Endothelial cell of umbilical vein (primary cell): ENCODE data around the gene RAB9B.

Experiments used
- CTCF ChIP-seq, 2 donors: IDR thresholded peaks; 1 replicate in 1 of 2; 2 replicates in 1 of 2; pipeline ENCODE4 v1.5.1; 2011; ENCODE audit warnings: low read length in 2 of 2, mild to moderate bottlenecking in 2 of 2, moderate library complexity in 2 of 2, control low read depth in 1 of 2, inconsistent platforms in 1 of 2, low read depth in 1 of 2; ENCODE audit not compliant: insufficient read depth in 1 of 2; ENCODE audit errors: extremely low read depth in 1 of 2
- EZH2 ChIP-seq: IDR thresholded peaks from 2 replicates; pipeline ENCODE4 v1.6.1; 2012; ENCODE audit warnings: borderline replicate concordance, low read depth, mild to moderate bottlenecking, moderate library complexity, low read length, inconsistent platforms; ENCODE audit not compliant: severe bottlenecking
- FOS ChIP-seq: IDR thresholded peaks from 2 replicates; pipeline ENCODE4 v1.6.1; 2011; ENCODE audit warnings: mild to moderate bottlenecking, low read length, moderate library complexity, borderline replicate concordance; ENCODE audit not compliant: insufficient read depth
- GATA2 ChIP-seq: IDR thresholded peaks from 2 replicates; pipeline ENCODE4 v1.7.0; 2011; ENCODE audit warnings: low read depth, mild to moderate bottlenecking, moderate library complexity, mixed read lengths, low read length; ENCODE audit not compliant: insufficient read length, insufficient read depth
- JUN ChIP-seq: IDR thresholded peaks from 2 replicates; pipeline ENCODE4 v1.6.1; 2011; ENCODE audit warnings: borderline replicate concordance, low read depth; ENCODE audit not compliant: insufficient read length, insufficient read depth
- MYC ChIP-seq: IDR thresholded peaks from one replicate; pipeline ENCODE4 v1.6.1; 2011; ENCODE audit warnings: mild to moderate bottlenecking, low read depth, low read length
- POLR2A ChIP-seq: IDR thresholded peaks from 2 replicates; pipeline ENCODE4 v1.6.1; 2012; ENCODE audit warnings: low read depth, mild to moderate bottlenecking, control low read depth, low read length
- POLR2AphosphoS5 ChIP-seq: IDR thresholded peaks from 2 replicates; pipeline ENCODE4 v1.6.1; 2012; ENCODE audit warnings: low read depth, mild to moderate bottlenecking, control low read depth, low read length, moderate library complexity; ENCODE audit not compliant: insufficient read depth
- TF ChIP-seq, protein P1 (sequence below): IDR thresholded peaks from 2 replicates; pipeline ENCODE4 v1.6.1; 2011; ENCODE audit not compliant: insufficient read depth, insufficient read length

DNA sequence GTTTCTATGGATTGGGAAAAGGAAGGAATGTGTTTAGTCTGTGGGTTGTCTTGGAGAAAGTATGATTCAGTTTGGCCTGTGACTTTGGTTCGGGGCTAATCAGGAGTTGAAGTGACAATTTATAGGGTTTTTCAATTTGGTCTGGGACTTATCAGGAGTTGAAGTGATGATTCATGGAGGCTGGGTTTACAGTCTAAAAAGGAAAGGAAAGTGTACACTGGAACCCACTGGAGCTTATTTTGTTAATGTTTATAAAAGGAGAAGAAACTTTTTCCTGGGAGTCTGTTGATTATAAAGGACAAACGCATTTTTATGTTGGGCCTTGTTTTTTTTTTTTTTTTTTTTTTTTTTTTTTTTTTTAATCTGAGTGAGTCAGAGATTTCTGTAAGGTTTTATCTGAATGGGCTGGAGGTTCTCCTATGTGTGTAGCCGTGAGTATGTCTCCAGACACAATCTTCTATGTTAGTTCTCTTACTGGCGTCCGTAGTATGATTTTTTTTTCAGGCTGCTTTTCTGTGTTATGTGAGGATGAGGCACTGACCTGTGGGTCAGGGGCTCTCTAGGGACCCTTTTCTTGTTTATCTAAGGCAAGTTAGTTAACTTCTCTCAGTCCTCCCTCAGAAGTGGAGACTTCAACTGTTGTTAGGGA, 33.0 kb upstream of the RAB9B start:
- TF ChIP-seq EZH2 (no peak), POLR2AphosphoS5 (no peak), CTCF (IDR thresholded peaks at IDR 0.05; ENCODE audit: extremely low read depth in 1 of 2, insufficient read depth in 1 of 2, low read depth in 1 of 2, low read length in 2 of 2) (no peak), POLR2A (no peak), MYC (no peak), JUN (no peak), GATA2 (no peak), FOS (no peak)
- TF ChIP-seq, protein P1, sequence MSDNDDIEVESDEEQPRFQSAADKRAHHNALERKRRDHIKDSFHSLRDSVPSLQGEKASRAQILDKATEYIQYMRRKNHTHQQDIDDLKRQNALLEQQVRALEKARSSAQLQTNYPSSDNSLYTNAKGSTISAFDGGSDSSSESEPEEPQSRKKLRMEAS, result no peak
